ENCODE data around the gene MMD2.
"Not testable (repeated sequence)": the region's sequence is repeated elsewhere in the genome, so short reads cannot be mapped to it uniquely, and the experiment has no call there.

The MMD2 gene

DNA sequence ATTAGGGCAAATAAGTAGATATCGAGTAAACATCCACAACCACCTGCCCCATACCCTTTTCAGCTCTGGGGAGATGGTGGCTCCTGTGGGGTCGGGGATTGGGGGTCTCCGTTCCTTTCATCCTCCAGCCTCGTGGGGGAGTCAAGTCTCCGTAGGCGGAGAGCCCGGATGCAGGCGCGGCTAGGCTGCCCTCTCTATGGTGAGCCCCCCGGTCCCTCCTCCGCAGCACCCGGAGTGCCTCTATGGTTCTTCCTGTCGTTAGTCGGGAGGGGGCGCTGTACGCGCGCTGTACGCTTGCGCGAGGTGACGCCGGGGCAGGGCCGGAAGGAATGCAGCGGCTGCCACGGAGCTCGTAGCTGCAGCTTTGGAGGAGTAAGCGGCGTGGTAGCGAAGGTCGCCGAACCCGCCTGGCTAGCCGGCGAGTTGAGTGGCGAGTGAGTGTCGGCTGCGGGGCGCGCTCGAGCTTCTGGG is 14.8 kb upstream of the MMD2 start:
- peak; percentile 82 to 94 for DNase-seq (ENCODE audit: low read depth in 1 of 2, low spot score in 1 of 2)
- Histone ChIP-seq H3K4me3 (replicated peaks; ENCODE audit: insufficient read depth, low read length) (peak overlapping the region; percentile 74), H3K27ac (replicated peaks) (peak overlapping the region; percentile 60), H3K27me3 (ENCODE audit: insufficient read depth, poor library complexity, severe bottlenecking) (no peaks in the 10 kb centered on the region)
- TF ChIP-seq, protein P1, sequence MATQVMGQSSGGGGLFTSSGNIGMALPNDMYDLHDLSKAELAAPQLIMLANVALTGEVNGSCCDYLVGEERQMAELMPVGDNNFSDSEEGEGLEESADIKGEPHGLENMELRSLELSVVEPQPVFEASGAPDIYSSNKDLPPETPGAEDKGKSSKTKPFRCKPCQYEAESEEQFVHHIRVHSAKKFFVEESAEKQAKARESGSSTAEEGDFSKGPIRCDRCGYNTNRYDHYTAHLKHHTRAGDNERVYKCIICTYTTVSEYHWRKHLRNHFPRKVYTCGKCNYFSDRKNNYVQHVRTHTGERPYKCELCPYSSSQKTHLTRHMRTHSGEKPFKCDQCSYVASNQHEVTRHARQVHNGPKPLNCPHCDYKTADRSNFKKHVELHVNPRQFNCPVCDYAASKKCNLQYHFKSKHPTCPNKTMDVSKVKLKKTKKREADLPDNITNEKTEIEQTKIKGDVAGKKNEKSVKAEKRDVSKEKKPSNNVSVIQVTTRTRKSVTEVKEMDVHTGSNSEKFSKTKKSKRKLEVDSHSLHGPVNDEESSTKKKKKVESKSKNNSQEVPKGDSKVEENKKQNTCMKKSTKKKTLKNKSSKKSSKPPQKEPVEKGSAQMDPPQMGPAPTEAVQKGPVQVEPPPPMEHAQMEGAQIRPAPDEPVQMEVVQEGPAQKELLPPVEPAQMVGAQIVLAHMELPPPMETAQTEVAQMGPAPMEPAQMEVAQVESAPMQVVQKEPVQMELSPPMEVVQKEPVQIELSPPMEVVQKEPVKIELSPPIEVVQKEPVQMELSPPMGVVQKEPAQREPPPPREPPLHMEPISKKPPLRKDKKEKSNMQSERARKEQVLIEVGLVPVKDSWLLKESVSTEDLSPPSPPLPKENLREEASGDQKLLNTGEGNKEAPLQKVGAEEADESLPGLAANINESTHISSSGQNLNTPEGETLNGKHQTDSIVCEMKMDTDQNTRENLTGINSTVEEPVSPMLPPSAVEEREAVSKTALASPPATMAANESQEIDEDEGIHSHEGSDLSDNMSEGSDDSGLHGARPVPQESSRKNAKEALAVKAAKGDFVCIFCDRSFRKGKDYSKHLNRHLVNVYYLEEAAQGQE (IDR thresholded peaks at IDR 0.05; ENCODE audit: insufficient replicate concordance, low read depth): no peak
- TF ChIP-seq POLR2AphosphoS5 (IDR thresholded peaks at IDR 0.05; ENCODE audit: low read depth) (peak; percentile 56; the same call in 1 of the 2 replicates), SPI1 (IDR thresholded peaks at IDR 0.05; ENCODE audit: borderline replicate concordance, low read depth) (no peak), GABPA (IDR thresholded peaks at IDR 0.05; ENCODE audit: low read depth) (peak; percentile 12; the same call in 1 of the 2 replicates)
- TF ChIP-seq, protein P2, sequence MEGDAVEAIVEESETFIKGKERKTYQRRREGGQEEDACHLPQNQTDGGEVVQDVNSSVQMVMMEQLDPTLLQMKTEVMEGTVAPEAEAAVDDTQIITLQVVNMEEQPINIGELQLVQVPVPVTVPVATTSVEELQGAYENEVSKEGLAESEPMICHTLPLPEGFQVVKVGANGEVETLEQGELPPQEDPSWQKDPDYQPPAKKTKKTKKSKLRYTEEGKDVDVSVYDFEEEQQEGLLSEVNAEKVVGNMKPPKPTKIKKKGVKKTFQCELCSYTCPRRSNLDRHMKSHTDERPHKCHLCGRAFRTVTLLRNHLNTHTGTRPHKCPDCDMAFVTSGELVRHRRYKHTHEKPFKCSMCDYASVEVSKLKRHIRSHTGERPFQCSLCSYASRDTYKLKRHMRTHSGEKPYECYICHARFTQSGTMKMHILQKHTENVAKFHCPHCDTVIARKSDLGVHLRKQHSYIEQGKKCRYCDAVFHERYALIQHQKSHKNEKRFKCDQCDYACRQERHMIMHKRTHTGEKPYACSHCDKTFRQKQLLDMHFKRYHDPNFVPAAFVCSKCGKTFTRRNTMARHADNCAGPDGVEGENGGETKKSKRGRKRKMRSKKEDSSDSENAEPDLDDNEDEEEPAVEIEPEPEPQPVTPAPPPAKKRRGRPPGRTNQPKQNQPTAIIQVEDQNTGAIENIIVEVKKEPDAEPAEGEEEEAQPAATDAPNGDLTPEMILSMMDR (IDR thresholded peaks at IDR 0.05; ENCODE audit: insufficient read depth, low read length): peak; percentile 63

DNA sequence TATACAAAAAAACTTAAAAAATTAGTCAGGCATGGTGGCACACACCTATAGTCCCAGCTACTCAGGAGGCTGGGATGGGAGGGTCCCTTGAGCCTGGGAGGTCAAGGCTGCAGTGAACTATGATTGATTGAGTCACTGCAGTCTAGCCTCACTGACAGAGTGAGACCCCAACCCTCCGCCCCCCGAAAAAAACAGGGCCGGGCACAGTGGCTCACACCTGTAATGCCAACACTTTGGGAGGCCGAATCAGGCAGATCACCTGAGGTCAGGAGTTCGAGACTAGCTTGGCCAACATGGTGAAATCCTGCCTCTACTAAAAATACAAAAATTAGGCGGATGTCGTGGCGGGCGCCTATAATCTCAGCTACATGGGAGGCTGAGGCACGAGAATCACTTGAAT is 13.5 kb upstream of the MMD2 start:
- not testable (repeated sequence) for DNase-seq (ENCODE audit: low read depth in 1 of 2, low spot score in 1 of 2); H3K4me3 ChIP-seq (replicated peaks; ENCODE audit: insufficient read depth, low read length); H3K27ac ChIP-seq (replicated peaks); H3K27me3 ChIP-seq (ENCODE audit: insufficient read depth, poor library complexity, severe bottlenecking)

DNA sequence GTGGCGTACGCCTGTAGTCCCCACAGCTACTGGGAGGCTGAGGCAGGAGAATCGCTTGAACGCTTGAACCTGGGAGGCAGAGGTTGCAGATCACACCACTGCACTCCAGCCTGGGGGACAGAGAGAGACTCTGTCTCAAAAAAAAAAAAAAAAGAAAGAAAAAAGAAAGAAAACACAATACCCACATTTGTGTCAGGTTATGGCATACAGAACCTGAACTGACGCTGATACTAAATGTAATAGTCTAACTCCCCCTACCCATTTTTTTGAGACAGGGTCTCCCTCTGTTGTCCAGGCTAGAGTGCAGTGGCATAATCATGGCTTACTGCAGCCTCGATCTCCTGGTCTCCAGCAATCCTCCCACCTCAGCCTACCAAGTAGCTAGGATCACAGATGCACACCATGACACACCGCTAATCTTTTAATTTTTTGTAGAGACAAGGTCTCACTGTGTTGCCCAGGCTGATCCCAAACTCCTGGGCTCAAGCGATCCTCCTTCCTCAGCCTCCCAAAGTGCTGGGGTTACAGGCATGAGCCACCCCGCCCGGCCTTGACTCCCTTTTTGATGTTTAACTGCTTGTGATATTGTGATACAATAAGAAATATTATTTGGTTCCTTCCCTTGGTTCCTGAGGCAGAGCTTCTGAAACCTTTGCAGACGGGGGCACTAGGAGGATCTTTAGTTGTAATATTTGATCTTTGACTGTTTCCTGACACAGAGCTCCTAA is 6.5 kb upstream of the MMD2 start:
- no peak for DNase-seq (ENCODE audit: low read depth in 1 of 2, low spot score in 1 of 2)
- Histone ChIP-seq H3K4me3 (replicated peaks; ENCODE audit: insufficient read depth, low read length) (no peak overlapping the region), H3K27me3 (ENCODE audit: insufficient read depth, poor library complexity, severe bottlenecking) (no peaks in the 10 kb centered on the region), H3K27ac (replicated peaks) (no peak overlapping the region)
- TF ChIP-seq, protein P1 (IDR thresholded peaks at IDR 0.05; ENCODE audit: insufficient replicate concordance, low read depth): no peak
- no peak for TF ChIP-seq GABPA (IDR thresholded peaks at IDR 0.05; ENCODE audit: low read depth)

DNA sequence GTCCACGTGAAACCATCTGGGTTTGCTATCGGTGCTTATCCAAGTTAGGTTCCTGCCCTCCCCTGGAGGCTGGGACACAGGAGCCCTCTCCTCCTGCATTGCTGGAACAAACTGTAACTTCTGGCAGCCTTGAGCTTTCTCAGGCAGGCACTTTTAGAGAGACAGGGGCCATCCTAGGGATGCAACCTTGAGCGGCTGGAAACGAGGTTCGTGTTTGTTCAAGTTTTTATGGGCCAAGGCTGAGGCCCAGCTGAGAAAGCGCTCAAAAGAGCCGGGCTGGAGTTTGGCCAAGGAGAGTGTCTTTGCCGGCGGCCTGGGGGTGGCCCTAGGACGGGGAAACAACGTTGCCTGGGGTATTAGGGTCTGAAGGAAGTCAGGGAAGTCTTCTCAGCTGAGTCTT is 5.5 kb upstream of the MMD2 start:
- no peak for DNase-seq (ENCODE audit: low read depth in 1 of 2, low spot score in 1 of 2)
- TF ChIP-seq SPI1 (IDR thresholded peaks at IDR 0.05; ENCODE audit: borderline replicate concordance, low read depth) (no peak), GABPA (IDR thresholded peaks at IDR 0.05; ENCODE audit: low read depth) (no peak), POLR2AphosphoS5 (IDR thresholded peaks at IDR 0.05; ENCODE audit: low read depth) (no peak)
- TF ChIP-seq, protein P1 (IDR thresholded peaks at IDR 0.05; ENCODE audit: insufficient replicate concordance, low read depth): no peak
- Histone ChIP-seq H3K27ac (replicated peaks) (no peak overlapping the region), H3K4me3 (replicated peaks; ENCODE audit: insufficient read depth, low read length) (no peak overlapping the region), H3K27me3 (ENCODE audit: insufficient read depth, poor library complexity, severe bottlenecking) (no peaks in the 10 kb centered on the region)

Data from HL-60 (cell line).